HUDEP-2 (cell line): Measurements from ENCODE around the gene LBH.

Source experiments
- DNase-seq, 76 experiments: peaks; one replicate each; lab custom pipeline; 2025; ENCODE audit not compliant: unreplicated experiment in 76 of 76; lab: John Stamatoyannopoulos, UW

Gene LBH

DNA sequence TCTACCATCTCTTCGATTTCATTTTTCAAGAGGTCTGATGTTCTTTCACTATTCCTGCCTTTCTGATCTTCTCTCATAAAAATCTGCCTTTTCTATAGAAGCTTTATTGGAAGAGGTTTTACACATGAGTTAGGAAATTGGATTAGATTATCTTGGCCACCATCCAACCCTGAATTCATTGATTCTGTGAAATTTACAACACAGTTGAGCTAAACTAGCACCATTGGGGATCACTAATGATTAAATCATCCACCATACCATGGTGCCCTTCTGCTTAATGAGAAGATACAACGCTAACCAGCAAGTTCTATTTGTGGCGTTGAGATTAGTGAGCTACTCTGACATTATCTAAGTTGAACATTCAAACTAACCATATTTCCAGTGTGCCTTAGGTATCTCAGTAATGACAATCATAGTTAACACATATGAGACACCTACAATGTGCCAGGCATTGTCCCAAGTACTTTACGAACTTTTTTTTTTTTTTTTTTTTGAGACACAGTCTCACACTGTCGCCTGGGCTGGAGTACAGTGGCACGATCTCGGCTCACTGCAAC is 17.3 kb upstream of the LBH start:
- DNase-seq, result peak in 2 of 76 experiments; percentile 18 to 23

DNA sequence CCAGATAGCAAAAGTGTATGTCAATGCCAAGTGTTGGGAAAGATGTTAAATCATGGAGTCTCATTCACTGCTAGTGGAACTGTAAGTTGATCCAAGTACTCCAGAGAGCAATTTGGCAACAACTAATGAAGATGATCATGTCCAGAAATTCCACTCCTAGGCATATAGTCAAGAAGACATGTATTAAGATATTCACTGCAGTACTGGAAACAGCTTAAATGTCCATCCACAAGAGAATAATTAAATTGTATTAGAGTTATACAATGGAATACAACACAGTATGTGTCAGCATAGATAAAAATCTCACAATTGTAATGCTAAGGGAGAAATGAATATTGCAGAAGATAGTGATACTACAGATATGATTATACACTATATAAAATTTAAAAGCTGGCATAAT is 15.2 kb upstream of the LBH start:
- DNase-seq, result no peak

DNA sequence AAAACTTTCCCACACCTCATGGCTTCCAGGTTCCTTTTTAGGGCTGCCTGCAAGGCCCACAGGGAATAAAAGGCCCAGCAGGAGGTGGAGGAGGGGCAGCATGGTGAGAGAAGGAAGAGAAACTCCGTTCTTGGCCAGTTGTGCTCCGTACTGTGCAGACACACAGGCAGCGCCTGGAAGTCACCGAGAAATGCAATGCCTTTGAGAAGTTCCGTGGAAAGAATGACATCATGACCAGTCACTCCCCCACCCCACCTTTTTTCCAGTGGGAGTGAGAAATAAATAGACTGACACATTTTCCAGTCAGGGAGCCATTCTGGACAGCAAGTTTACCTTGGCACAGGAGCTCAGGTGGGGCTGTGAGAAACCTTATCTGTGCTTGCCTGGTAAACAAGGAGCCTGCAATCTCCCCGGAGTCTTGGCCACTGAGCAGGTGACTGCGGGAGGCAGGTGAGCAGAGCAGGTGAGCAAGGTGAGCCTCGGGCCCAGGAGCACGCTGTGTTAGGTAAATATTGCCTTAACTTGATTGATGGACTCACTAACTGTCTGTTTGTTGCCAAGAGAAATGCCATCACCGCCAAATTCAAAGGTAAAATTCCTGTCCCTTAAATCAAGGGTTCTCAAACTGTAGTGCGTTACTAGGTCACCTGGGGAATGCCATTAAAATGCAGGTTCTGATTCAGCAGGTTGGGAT is 13.5 kb upstream of the LBH start:
- no peak for DNase-seq

DNA sequence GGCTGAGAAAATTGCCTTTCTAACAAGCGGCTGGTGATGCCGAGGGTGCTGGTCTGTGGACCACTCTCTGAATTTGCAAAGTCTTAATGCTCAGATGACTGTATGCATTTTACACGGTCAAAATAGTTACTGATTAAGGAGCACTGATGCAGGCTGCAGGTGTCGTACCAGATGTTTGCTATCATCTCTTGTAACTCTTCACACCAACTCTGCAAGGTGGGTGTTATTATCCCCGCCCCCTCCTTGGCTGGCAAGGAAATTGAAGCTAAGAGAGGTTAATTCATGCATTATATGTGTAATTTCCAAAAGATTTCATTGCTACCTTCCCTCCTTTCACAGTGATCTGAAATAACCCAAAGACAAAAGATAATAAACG is 13.0 kb upstream of the LBH start:
- DNase-seq, result no peak

DNA sequence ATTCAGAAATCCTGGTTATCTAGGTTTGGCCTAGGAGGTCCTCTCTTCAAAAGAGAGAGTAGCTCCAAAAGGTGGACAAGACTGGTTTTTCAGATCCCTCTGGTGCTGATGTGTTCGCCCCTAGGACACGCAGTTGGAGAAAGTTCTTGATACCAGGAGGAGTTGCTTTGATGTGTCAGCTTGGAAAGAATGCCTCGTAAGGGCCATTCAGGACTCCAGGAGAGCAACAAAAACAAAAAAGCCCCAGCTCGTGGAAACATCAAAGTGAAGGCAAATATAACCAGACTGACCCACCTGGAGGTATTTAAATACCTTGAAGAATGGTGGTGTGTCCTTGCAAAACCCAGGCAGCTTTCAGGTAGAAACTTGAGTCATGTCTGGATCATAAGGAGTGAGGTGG is 12.5 kb upstream of the LBH start:
- DNase-seq, result no peak

DNA sequence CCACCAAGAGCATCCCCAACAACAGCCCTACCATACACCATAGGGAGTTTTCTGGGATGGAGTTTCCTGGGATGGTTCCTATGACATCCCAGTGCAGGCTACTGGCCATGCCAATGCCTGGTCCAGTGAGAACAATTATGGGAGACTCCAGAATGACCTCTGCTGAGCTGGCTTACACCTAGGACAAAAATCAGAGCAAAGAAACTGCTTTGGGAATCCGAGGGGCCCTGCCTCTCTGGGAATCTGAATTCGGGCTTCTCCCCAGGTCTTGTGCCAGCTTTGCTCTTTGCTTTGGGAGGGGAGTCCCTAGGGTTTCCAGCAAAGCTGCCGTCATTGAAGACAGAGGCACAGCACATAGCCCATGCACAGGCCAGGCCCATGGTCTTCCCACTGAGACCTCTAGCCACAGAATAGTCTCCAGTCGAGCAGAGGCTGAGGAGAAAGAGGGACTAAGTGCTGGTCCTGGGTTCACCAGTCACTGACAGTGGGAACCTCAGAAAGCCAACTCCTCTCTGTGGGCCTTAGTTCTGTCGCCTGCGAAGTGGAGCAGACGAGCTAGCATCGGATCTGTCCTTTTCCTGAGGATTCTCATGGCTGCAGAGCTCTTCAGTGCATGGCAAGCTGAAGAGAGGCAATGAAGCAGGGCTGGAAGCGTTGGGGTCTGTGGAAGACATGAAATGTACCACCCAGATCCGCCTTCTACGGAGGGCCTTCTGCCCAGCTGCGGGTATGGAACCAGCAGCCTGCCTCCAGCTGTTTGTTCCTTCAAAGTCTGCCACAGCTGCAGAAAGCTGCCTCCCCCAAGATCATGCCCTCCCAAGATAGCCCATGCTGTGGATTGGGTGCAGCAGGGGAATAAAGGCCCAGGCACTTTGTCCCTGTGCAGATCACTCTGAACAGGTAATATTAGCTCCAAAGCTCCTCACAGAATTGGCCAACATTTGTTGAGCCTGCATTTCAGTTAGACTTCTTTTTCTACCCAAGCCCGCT is 11.2 kb upstream of the LBH start:
- no peak for DNase-seq

DNA sequence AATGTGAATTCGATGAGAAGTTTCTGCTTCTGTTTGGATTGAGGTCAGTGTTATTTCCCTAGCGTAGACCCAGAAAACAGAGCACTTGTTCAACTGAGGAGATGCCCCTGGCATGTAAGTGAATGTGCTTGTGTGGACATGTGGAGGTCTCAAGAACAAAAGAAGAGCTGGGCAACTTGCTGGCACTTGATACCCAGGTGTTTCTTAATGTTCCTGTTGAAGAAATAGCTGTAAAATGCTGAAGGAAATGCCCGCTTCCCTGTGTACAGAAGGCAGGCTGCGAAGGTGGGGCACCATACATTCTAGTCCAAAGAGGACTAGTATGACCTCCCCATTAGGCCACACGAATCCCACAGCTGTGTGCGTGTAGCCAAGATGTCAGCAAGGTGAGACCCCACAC is 9.8 kb upstream of the LBH start:
- DNase-seq, result no peak

DNA sequence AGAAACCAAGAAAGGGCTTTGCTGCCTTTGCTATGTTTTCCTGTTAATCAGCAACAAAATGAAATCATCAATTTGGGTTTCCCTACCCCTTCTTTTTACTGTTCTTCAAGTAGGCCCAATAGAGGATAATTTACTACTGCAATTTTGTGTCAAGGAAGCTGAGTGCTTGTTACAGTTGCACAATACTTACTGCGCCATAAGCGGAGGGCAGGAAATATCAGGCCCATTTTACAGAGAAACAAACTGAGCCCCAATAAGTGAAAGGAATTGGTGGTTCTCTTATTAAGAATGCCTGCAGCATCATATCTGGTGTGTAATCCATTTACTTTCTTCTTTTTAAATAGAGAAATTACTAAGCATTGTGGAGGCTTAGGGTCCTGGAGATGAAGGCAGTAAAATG is 9.3 kb upstream of the LBH start:
- DNase-seq, result no peak

DNA sequence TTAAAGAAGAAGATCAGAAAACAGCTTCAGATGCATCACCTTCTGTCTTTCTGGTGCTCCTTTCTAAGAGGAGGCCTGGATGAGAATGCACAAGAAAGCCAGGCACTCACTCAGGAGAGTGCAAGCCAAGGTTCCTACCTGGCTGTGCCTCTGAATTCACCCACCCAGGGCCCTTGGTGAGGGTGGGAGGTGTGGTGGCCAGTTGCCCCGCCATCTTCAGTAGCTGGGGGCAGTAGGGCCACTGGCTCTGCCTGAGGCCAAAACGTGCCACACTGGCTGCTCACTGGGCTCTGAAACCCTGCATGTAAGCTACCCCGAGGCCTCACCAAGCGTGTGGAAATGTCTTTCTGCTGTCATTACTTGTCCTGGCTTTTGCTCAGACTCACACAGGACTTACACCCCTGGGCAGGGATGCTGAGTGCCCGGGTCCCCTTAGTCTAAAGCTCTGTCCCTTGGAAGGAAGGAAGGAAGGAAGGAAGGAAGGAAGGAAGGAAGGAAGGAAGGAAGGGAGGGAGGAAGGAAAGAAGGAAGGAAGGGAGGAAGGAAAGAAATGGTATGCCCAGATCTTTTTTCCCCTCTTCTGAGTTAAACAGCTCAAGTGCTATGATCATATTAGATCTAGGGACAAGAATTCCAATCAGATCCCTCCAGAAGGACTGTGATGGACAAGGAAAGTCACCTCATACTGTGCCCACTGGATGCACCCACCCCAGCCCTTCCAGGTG is 8.5 kb upstream of the LBH start:
- no peak for DNase-seq

DNA sequence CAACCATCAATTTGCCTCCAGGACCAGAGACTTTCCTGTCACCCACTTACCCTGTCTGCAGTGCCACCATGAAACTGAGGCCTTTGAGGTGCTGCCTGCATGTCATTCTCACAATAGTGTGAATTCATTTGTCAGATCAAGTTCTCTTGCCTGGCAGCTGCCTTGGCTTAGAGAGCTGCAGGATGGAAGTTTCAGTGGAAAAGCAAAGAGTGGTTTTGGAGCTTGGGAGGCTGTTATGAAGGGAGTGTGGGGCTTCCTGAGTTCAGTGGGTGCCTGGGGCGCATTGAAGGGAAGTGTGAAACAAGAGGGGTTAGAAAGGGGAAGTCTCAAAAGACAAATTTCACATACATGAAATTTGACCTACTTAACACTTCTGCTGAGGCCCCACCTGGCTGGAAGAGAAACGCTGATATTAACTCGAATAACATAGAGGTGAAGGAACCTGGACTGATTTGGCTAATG is 7.9 kb upstream of the LBH start:
- no peak for DNase-seq

DNA sequence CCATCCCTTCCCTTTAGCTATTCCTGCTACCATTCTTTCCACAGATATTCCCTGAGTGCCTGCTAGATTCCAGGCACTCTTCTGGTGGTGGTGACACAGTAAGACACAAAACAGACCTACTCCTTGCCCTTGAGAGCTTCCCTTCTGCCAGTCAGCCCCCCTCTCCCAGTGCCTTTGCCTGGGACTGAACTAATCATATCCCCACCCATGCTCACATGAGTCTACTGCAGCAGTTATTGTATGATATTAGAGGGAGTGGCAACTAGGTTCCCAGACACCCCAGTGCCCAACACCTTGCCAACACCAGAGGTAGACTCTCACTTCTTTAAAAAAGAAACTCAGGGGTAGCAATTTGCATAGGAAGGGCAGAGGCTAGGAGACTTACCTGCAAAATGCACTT is 7.2 kb upstream of the LBH start:
- DNase-seq, result peak in 22 of 76 experiments; percentile 5 to 47 (median 22)

DNA sequence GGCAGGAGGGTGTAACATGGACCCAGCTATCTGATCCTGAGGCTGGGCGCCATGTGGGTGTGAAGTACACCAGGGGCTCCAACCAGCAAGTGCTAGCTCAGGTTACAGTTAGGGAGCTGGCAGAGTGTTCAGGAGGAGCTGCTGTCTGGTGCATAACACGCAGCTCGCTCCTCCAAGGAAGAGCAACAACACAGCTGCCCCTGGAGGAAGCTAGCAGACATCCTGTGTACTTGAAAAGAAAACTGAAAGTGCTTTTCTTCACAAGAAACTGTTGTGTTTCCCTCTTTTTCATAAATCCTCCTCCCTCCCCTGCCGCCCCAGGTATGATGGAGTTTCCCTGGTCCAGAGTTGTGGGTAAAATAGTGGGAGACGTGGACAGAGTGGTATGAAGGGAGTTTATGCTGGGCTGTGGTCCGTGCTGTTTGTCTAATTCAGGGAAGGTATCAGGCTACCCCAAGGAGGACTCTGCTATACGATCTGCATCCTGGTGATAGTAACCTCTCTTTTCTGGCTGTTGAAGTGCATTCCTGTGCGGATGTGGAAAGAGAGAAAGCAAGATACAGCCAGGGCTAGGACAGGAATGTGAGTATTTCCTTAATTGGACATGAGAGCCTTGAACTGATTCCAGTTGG is 6.1 kb upstream of the LBH start:
- peak in 40 of 76 experiments; percentile 11 to 58 (median 33) for DNase-seq

DNA sequence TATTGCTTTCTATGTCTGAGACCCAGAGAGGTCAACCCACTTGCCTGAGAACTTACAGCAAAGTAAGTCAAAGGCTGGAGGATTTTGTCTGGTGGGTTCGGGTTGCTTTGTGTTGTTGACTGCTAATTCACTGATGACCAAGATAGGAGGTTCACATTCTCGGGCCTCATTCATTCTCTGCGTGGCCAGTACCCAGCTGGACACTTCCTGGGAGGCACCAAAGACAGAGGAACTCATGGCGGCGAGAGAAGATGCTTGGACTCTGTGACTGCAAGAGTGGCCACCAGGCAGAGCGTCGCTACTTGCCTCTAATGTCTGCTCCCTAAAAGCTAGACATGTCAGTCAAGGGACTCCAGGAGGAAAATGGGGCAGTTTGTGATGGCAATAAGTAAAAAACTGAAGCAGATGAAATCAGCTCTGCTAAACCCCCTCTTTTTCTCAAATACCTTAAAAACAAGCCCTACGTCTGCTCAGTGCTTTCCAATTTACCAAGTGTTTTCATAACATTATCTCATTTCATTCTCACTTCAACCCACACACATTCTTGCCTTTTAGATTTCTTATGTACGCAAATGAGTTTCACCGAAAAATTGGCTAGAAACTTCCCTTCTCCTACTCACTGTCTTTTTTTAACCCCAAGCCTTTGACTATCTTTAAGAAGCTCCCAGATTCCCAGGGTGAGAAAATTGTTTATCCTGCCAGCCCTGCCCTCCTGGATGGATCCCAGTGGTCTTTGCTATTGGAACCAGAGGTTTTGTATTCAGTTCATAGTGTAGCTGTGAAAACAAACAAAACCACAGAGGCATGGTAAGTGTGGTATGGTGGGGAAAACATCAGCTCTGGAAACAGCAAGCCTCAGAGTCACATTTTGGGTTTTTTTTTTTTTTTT is 4.9 kb upstream of the LBH start:
- DNase-seq, result no peak

DNA sequence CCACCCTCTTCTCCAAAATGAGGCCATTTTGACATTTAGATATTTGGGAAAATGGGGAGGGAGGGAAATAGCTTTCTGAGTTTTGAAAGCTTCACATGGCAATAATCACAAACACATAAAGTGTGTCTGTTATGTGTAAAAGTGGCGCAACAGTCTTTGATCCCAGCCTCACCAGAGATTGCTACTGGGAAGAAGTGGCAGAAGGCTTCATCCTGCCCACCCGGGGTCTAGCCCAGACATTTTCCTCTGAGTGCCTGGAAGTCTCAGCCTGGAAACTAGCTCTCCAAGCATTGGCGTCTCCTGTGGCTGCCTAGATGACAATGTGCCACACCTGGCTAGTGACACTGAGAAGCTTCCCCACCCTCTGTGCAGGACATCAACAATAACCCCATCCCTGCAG is 1.7 kb upstream of the LBH start:
- DNase-seq, result no peak

DNA sequence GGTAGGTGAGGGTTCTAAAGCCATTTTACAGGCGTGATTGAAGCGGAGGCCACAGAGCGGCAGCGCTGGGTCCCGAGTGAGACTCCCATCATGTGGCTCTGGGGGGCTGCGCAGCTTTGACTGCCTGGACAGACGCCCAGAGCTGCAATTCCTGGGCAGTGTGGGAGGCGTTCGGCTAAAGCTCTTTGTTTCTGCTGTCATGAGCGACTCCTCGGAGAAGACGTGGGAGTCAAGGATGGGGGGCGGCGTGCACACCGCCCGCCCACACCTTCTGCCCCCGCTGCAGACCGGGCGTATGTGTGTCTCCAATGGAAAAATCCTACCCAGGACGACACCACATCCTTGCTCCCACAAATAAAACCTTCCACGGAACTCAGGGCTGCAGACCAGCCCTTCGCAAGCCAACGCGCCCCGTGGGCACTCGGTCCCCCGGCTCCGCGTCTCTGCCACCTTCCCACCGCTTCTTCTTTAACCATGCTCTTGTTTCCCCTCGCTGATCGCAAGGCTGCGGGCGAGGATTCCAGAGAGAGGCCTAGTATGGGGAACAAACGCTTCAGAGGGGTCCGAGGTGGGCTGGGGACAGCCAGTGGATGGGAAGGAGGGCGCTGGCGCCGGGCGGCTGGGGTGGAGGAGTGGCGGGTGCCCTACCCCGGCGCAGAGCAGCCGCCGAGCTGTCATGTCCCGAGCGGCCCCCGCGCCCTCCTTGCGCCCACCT is 680 bp upstream of the LBH start:
- DNase-seq, result peak in 21 of 76 experiments; percentile 6 to 61 (median 35)

DNA sequence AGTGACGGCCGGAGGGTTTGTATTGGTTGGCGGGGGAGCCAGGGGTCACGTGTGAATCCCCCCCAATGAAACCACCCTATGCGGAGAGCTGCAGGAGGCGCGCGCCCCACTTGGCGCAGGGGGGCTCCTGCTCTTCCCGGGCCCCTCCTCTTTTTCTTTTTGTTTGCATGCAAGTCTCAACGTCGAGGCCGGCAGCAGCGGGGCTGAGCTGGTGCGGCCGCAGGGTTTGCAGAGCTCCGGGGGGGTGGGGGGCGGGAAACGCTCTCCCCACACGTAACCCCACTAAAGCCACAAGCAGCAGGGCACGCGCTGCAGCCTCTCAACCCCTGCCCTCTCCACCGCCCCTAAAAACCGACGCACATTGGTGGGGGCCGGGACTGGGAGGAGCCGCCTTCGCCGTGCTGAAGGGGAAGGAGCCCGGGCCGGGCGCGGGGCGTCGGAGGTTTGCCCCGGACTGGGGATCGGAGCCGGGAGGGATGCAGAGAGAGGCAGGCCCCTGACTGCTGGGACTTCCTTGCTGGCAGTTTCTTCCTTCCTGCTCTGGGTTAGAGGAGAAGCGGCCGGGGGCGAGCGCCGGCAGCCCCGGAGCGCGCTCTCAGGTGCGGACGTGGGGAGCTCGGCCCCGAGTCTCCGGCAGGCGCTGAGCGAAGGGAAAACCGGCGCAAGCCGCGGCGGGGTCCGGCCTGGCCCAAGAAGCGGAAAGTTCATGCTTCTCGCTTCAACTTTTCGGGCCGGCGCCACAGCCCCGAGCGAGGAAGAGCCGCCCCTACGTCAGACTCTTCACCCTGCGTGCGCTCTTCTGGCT is 864 bp downstream of the LBH start:
- DNase-seq, result peak in 45 of 76 experiments; percentile 13 to 60 (median 39)

DNA sequence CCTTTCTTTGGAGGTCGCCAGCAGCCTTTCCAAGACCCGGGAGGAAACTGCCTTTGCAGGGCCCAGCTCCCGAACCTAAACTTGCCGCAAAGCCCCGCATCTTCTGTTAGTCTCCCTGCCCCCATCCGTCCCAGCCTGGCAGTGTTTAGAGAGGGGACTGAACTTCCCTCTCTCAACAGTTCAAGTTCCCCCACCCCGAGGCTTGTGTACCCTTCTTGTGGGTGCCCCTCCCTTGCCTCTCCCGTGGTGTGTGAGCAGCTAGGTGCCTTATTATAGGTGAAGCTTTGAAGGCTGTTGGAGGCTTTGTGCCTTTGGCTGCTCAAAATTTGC is 1.4 kb downstream of the LBH start:
- DNase-seq, result peak in 12 of 76 experiments; percentile 6 to 36 (median 22)
